Erythroblast (primary cell): ENCODE data around the gene PSMA5.
"Not testable (repeated sequence)": the region's sequence is repeated elsewhere in the genome, so short reads cannot be mapped to it uniquely, and the experiment has no call there.

ENCODE experiments used
- DNase-seq, 2 experiments: peaks; one replicate each; lab custom pipeline; 2025; lab: John Stamatoyannopoulos, UW
- GATA1 ChIP-seq: IDR thresholded peaks from 2 replicates; pipeline ENCODE4 v1.6.1; 2011; ENCODE audit warnings: low read depth, mild to moderate bottlenecking, control low read depth, low read length, moderate library complexity
- POLR2A ChIP-seq: IDR thresholded peaks from 2 replicates; pipeline ENCODE4 v1.6.1; 2011; ENCODE audit warnings: mild to moderate bottlenecking, low read length

Gene PSMA5

GRCh38 chr1:109426281-109427170 lies at the start of gene PSMA5:
Gene PSMA5, minus strand, starts transcription at chr1:109426448. Its CDS starts 118 bp downstream, at chr1:109426330.
- TF ChIP-seq POLR2A (peak; percentile 96), GATA1 (no peak)
- peak; percentile 99 for DNase-seq

- TF ChIP-seq GATA1, result no peak
- TF ChIP-seq POLR2A, result no peak
- no peak for DNase-seq
Observed at GRCh38 chr1:109475261-109475660, 49.0 kb upstream of the PSMA5 start.

- DNase-seq, result no peak
- TF ChIP-seq GATA1, result no peak
- TF ChIP-seq POLR2A, result no peak
Observed at GRCh38 chr1:109474697-109475096, 48.4 kb upstream of the PSMA5 start.

GRCh38 chr1:109473284-109474057 lies 47.2 kb upstream of the PSMA5 start:
- not testable (repeated sequence) for DNase-seq

- TF ChIP-seq GATA1 (no peak), POLR2A (no peak)
- no peak for DNase-seq
Observed at GRCh38 chr1:109472779-109473178, 46.5 kb upstream of the PSMA5 start.

GRCh38 chr1:109470245-109470644 lies 44.0 kb upstream of the PSMA5 start:
- TF ChIP-seq GATA1 (no peak), POLR2A (no peak)
- no peak for DNase-seq

GRCh38 chr1:109468903-109469302 lies 42.7 kb upstream of the PSMA5 start:
- TF ChIP-seq POLR2A (no peak), GATA1 (no peak)
- no peak for DNase-seq

GRCh38 chr1:109468061-109468460 lies 41.8 kb upstream of the PSMA5 start:
- no peak for TF ChIP-seq GATA1
- no peak for TF ChIP-seq POLR2A
- DNase-seq, result no peak

GRCh38 chr1:109467301-109467777 lies 41.1 kb upstream of the PSMA5 start:
- DNase-seq, result no peak
- TF ChIP-seq GATA1 (no peak), POLR2A (no peak)

GRCh38 chr1:109466452-109467300 lies 40.4 kb upstream of the PSMA5 start, which contains the start of gene SYPL2:
Gene SYPL2, plus strand, starts transcription at chr1:109466546. Its CDS starts 298 bp downstream, at chr1:109466844.
- no peak for DNase-seq
- TF ChIP-seq GATA1 (no peak), POLR2A (no peak)

- no peak for DNase-seq
- TF ChIP-seq POLR2A (no peak), GATA1 (no peak)
Observed at GRCh38 chr1:109466125-109466451, 39.8 kb upstream of the PSMA5 start.

GRCh38 chr1:109457819-109458218 lies 31.6 kb upstream of the PSMA5 start:
- TF ChIP-seq POLR2A (no peak), GATA1 (no peak)
- no peak for DNase-seq

- TF ChIP-seq POLR2A (no peak), GATA1 (no peak)
Observed at GRCh38 chr1:109454497-109455133, 28.4 kb upstream of the PSMA5 start.

More at GRCh38 chr1:109454497-109455133, 28.4 kb upstream of the PSMA5 start:
- no peak for DNase-seq
